GM19328 (cell line): ENCODE measurements around the gene IDH3A.
A peak's percentile ranks its signal among the peaks of the same experiment; 100 is the strongest.

ENCODE experiments used
- ATAC-seq: cut with Tn5 transposase; IDR thresholded peaks from one replicate; pipeline ENCODE4 v1.9.1; 2021; ENCODE audit warnings: mild to moderate bottlenecking, moderate library complexity; ENCODE audit not compliant: unreplicated experiment

Gene IDH3A

GRCh38 chr15:78149068-78149804 lies at the start of gene IDH3A:
TSS of gene IDH3A (plus strand) at chr15:78149362. CDS start at chr15:78149404, 42 bp downstream.
- peak; percentile 81 for ATAC-seq

GRCh38 chr15:78100886-78101285 lies 48.3 kb upstream of the IDH3A start:
- no peak for ATAC-seq

- ATAC-seq, result no peak
These were observed 47.6 kb upstream of the IDH3A start for GRCh38 chr15:78101423-78102105.

GRCh38 chr15:78102211-78102610 lies 47.0 kb upstream of the IDH3A start:
- no peak for ATAC-seq

GRCh38 chr15:78102741-78103140 lies 46.4 kb upstream of the IDH3A start:
- ATAC-seq, result no peak

- peak; percentile 84 for ATAC-seq
These were observed 45.6 kb upstream of the IDH3A start for GRCh38 chr15:78103406-78104118.

DNA sequence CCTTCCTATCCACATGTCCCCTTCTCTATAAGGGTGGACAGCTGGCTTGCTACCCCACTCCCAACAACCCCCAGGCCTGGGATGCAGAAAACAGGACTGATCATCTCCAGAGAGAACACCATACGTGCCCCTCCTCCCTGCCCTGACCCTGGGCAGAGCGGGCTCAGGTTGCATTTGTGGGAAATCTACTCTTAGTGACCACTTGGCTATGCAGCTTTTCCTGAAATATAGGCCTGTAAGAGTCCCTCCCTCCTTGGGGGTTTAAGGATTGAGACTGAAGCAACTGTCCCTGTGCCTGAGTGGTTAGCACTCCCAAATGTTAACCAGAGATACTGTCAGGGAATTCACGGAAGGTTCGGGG lies 45.1 kb upstream of the IDH3A start:
- ATAC-seq, result no peak

DNA sequence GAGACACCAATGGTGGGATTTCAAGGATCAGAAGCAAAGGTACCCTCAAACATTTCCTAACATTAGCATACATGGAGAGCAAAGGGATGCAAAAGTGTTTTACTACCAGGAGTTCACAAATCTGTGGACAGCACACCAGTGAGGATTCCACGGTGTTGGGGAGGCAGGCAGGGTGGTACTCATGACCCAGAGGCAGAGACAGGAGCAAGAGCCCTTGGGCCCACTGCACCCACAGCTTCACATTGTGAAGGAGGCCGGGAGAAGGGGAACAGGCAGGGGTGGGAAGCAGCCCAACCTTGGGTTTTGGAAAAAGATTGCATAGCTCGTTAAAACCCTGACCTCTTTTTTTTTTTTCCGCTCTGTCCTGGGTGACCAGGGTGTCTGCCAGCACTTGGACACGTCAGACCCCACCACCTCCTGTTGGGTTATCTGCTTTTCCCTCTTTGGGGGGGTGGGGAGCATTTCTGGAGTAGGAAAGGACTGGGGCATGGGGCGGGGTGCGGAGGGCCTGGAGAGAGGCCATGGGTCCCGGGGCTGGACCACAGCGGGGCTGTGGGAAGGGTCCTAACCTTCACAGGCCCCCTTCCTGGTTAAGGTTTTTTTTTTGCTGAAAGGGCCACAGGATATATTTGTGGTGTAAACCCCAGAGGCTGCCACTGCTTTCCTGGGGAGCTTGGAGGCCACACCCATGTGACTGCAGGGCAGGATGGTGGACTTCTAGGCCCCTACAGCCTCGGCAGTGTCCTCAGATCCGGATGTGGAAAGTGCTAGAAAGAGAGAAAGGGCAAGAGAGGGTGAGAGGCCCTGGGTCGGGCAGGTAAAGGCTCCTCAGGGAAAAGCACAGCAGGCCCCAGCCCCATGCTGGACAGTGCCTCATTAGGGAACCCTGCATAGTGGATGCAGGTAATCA lies 44.3 kb upstream of the IDH3A start:
- no peak for ATAC-seq

GRCh38 chr15:78105476-78106241 lies 43.5 kb upstream of the IDH3A start:
- ATAC-seq, result no peak

GRCh38 chr15:78107471-78107870 lies 41.7 kb upstream of the IDH3A start:
- ATAC-seq, result no peak

DNA sequence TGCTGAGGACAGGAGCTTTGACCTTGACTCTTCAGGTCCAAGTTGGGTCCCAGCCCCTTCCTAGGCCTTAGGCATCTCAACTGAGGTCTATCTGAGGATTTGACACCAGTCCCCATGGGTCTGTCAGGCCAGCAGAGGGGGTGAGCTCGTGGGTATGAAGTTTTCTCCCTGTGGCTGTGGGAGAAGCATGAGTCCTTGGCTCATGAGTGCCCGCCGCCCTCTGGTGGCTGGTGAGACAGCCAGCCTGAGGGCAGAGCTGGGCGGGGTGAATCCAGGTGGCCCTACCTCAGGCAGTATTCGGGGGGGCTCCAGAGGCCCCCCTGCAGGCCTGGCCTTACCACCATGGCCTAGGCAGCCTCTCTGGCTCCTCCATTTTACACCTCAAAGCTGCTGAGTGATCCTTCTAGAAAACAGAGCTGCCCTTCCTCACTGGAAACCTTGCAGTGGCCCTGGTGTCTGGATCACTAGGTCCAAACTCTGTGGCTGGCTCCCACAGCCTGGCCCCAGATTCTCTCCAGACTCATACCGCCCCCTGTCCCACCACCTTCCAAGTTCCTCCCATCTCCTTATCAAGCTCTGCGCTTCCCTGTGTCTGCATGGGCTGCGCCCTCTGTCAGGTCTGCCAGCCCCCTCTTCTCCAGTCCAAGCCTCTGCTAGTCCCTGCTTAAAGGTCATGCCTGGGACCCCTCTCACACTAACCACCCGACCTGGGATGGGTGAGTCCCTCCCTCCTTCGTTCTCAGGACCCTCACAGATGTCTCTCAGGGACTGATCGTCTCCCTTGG lies 40.7 kb upstream of the IDH3A start:
- ATAC-seq, result no peak

DNA sequence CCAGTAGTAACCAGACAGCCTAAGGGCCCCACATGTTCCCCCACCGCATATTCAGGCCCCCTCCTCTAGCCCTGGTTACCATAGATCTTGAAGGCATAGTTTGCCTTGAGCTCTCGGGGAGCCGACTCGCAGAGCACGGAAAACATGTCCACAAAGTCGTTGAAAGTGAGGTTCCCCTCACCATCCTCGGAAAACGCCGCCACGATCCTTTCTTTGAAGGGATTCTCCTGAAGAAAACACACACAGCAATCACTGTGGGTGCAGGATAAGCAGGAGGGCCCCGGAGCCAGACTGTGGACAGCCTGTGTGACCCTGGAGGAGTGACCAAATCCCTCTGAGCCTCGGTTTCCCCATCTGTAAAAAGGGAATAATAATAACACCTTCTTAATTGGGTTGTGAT lies 40.0 kb upstream of the IDH3A start:
- ATAC-seq, result no peak

- ATAC-seq, result no peak
These were observed 39.1 kb upstream of the IDH3A start for GRCh38 chr15:78110096-78110495.

DNA sequence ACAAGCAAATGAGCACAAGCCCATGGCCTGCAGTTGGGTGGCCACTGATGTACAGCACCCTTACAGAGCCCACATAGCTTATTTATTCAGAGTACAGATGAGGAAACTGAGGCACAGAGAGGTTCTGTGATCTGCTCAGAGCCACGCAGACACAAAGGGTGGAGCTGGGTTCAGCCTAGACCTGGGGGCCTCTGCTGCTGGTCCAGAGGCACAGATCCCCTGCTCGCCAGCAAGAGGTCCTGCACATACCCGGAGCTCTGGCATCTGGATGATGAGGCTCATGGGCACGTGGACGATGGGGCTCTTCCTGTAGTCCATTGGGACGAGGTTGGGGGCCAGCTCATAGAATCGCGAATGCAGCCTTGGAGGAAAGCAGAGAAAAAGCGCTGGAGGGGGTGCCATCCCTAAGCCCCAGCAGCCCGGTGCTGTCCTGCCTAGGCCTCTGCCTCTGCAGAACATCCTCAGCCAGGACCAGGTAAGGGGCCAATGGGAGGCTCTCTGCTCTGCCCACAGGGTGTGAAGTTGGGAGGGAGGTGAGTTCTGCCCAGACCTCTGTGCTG lies 38.2 kb upstream of the IDH3A start:
- ATAC-seq, result no peak

DNA sequence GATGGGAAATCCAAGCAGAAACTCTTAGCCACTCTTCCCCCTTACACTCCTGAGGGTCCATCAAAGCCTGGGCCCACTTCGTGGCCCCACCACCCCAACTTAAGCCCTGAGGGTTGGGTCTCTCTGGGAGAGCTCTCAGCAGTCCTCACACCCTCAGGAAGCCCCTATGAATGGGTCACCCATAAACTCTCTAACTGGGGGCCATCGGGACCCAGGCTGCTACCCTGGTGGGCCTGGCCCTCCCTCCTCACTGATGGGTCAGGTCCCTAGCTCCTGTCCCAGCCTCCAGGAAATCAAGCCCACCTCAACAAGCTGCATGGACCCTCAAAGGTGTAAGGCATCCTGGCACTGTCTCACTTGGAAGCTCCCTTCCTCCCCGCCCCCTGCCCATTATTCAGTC lies 37.4 kb upstream of the IDH3A start:
- no peak for ATAC-seq

GRCh38 chr15:78112551-78112950 lies 36.6 kb upstream of the IDH3A start:
- ATAC-seq, result no peak

DNA sequence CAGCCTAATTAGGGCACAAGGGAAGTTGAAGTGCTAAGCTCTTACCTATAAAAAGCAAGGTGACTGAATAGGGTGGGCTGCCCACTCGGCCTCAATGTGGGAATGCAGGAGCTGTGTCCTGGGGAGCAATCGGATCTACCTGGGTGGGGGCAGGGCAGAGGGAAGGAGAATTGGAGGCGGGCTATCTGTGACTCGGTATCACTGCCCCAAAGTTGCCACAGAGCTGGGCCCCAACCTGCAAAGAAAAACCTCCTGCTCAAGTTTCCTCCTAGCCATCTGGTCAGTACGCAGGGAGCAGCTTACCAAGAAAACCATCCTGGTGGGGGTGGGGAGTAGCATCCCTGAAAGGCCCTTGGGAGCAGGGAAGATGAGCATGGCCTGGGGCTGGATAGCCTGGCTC lies 28.6 kb upstream of the IDH3A start:
- no peak for ATAC-seq

- no peak for ATAC-seq
These were observed 23.9 kb upstream of the IDH3A start for GRCh38 chr15:78125267-78125666.

DNA sequence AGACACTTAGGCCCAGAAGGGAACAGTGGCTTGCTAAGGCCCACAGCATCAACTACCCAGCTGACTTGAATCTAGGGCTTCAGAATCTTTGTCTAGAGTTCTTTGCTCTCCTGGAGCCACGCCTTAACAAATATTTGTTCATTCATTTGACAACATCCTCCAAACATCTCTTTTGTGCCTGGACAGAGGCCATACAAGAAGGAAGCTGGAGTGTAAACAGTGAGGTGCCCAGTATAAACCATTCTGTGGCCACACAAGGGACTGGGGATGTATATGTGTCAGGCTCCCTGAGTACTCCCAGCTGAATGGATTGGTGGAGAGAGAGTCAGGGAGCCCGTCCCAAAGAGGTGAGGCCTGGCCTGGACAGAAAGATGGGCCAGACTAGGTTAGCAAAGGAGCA lies 21.3 kb upstream of the IDH3A start:
- no peak for ATAC-seq
